ENCODE results near the gene SUGCT.

DNA sequence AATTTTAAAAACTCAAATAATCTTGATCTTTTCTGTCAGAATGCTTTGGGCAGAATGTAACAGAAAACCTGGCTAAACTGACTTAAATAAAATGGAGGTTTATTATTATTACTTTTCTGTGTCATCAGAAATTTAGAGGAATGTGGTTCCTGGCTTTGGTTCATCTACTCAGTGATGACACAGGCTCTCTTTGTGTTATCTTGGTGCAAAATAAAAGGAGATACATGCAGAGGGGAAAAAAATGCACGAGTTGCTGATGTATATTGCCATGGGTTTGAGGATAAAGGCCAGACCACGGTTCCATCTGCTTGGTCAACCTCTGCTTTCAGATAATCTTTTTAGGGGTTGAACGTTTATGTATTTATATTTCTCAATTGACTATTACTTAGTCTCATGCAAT is 181.4 kb downstream of the SUGCT start:
- TF ChIP-seq, protein P1, sequence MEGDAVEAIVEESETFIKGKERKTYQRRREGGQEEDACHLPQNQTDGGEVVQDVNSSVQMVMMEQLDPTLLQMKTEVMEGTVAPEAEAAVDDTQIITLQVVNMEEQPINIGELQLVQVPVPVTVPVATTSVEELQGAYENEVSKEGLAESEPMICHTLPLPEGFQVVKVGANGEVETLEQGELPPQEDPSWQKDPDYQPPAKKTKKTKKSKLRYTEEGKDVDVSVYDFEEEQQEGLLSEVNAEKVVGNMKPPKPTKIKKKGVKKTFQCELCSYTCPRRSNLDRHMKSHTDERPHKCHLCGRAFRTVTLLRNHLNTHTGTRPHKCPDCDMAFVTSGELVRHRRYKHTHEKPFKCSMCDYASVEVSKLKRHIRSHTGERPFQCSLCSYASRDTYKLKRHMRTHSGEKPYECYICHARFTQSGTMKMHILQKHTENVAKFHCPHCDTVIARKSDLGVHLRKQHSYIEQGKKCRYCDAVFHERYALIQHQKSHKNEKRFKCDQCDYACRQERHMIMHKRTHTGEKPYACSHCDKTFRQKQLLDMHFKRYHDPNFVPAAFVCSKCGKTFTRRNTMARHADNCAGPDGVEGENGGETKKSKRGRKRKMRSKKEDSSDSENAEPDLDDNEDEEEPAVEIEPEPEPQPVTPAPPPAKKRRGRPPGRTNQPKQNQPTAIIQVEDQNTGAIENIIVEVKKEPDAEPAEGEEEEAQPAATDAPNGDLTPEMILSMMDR (conservative IDR thresholded peaks at IDR 0.05 in 1 of 2, IDR thresholded peaks at IDR 0.05 in 1 of 2; ENCODE audit: extremely low read depth in 1 of 2, insufficient read depth in 1 of 2, low read depth in 1 of 2, low read length in 2 of 2), result no peak
- no peak for TF ChIP-seq EZH2 (IDR thresholded peaks at IDR 0.05; ENCODE audit: borderline replicate concordance, low read length)
